ENCODE data around the gene DYRK1A. TPM values are rescaled to one million over a fixed set of nuclear protein-coding genes. Genes with fewer than 3 reads are reported as not detected.

The DYRK1A gene
- polyA plus RNA-seq, 3 donors: 8.6 to 15.1 (median 13.2) TPM

- H3K27ac ChIP-seq (ENCODE audit: low read depth, low read length): no peak overlapping the region
- WGBS, 3 donors: 30 to 56% (median 55%) methylated on average over 7 of the region's 7 CpGs
Observed at GRCh38 chr21:37458669-37459276, 92.2 kb downstream of the DYRK1A start.

- 72 to 82% (median 82%) methylated on average over 4 of the region's 4 CpGs for WGBS, 3 donors
Observed at GRCh38 chr21:37459575-37459974, 93.0 kb downstream of the DYRK1A start.

DNA sequence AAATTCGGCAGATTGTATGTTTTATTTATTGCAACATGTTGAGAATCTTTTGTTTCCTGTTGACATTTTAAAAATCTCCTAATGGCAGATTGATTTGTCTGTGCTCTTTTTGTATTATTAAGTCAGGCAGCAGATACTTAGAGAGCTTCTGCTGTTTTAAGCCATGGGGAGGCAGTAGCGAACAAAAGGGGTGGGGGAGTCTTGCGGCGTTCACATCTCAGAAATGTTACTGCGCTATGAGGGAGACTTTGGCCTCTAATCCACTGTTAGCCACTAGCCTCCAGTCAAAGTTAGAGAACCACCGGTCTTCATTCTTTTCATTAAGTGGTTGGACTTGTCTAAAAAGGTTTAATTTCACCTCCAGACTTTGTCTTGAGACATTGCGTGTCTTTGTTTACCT lies 93.6 kb downstream of the DYRK1A start:
- WGBS, 3 donors: 88 to 90% (median 89%) methylated on average over 7 of the region's 7 CpGs

More at GRCh38 chr21:37459575-37459974, 93.0 kb downstream of the DYRK1A start:
- no peak overlapping the region for H3K27ac ChIP-seq (ENCODE audit: low read depth, low read length)

DNA sequence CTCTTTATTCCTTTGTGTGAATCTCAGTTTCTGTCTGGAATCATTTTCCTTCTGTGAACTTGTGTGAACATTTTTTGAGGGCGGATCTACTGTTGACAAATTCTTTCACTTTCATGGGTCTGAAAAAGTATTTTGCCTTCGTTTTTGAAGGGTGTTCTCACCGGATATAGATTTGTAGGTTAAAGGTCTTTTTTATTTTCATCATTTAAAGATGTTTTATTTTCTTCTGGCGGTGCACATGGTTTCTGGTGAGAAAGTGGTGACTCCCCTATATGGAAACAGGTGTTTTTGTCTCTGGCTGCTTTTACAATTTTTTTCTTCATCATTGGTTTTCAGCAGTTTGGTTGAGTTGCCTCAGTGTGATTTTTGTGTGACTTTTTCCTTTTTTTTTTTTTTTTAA lies 94.9 kb downstream of the DYRK1A start:
- 35 to 43% (median 43%) methylated on average over 4 of the region's 4 CpGs for WGBS, 3 donors
- no peak overlapping the region for H3K27ac ChIP-seq (ENCODE audit: low read depth, low read length)

More for the DNA sequence above, 93.6 kb downstream of the DYRK1A start:
- no peak overlapping the region for H3K27ac ChIP-seq (ENCODE audit: low read depth, low read length)

DNA sequence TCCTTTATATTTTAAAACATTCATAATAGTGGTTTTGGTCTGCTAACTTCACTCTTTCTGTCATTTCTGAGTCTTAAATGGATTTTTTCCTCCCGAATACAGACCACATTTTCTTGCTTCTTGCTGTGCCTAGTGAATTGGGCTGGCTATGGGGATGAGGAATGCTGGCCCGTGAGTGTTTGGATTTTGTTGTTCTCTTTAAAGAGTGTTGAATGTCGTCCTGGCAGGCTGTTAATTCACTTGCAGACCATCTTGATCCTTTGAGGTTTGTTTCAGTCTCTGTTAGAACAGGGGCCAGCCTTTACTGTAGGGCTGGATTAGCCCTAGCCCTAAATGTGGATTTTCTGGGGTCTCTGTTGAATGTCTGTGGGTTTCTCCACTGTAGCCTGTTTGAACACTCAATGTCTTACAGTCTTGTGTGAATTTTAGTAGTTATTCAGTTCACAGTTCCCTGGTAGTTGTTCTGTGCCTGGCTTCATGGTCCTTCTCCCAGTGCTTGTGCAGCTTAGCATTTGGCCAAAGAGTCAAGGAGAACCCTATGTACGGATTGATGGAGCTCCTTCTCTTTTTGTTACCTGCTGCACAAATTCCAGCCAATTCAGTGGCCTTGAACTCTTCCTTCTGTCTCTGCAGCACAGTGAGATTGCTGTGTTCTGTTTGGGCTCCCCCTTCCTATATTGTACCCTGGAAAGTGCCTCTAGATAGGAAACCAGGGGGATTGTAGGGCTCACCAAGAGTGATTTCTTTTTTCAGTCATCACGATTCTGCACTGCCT lies 95.7 kb downstream of the DYRK1A start:
- no peak overlapping the region for H3K27ac ChIP-seq (ENCODE audit: low read depth, low read length)
- 55 to 69% (median 60%) methylated on average over 5 of the region's 5 CpGs for WGBS, 3 donors

- 21 to 33% (median 32%) methylated on average over 6 of the region's 6 CpGs for WGBS, 3 donors
- no peak overlapping the region for H3K27ac ChIP-seq (ENCODE audit: low read depth, low read length)
Observed at GRCh38 chr21:37463083-37463801, 96.7 kb downstream of the DYRK1A start.

DNA sequence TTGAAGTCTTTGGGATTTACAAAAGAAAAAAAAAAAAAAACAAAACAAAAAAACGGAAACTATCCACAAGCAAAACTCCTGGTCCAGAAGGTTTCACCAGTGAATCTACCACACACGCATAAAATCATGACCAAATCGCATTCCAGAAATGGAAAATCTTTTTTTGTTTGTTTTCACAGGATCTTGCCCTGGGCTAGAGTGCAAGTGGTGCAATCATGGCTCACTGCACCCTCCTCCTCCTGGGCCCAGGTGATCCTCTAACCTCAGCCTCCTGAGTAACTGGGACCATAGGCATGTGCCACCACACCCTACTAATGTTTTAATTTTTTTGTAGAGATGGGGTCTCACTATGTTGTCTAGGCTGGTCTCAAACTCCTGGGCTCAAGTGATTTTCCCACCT lies 100.5 kb downstream of the DYRK1A start:
- no peak overlapping the region for H3K27ac ChIP-seq (ENCODE audit: low read depth, low read length)
- 96 to 97% (median 96%) methylated on average over 3 of the region's 3 CpGs for WGBS, 3 donors

DNA sequence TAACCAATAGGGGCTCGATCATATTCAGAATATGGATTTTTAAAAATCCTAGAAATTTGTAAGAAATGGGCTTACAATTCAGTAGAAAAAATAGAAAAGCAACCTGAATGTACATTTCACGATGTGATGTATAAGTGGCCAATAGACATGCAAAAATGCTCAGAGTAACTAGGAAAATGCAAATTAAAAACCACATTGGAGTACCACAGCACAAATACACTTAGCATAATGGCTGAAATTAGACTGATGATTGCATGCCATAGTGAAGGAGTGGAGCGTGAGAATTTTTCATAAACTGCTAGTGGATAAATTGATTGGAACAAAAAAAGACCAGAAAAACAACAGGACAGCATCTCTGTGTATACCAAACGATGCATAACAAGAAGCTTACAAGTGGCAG lies 102.3 kb downstream of the DYRK1A start:
- 97 to 99% (median 99%) methylated on average over 4 of the region's 4 CpGs for WGBS, 3 donors
- no peak overlapping the region for H3K27ac ChIP-seq (ENCODE audit: low read depth, low read length)

GRCh38 chr21:37469441-37469840 lies 102.9 kb downstream of the DYRK1A start:
- no peak overlapping the region for H3K27ac ChIP-seq (ENCODE audit: low read depth, low read length)
- WGBS, 3 donors: 92 to 95% (median 95%) methylated on average over 5 of the region's 5 CpGs

DNA sequence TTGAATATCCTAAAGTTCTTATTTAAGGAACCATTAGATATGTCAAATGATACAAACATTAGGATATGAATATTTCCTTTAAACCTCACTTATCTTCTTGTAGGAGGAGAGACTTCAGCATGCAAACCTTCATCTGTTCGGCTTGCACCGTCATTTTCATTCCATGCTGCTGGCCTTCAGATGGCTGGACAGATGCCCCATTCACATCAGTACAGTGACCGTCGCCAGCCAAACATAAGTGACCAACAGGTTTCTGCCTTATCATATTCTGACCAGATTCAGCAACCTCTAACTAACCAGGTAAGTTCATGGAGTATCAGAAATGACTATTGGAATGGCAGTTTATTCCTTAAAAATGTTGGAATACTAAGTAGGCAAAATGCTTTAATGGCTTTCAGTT lies 106.0 kb downstream of the DYRK1A start:
- WGBS, 3 donors: 36 to 88% (median 86%) methylated on average over 4 of the region's 4 CpGs
- H3K27ac ChIP-seq (ENCODE audit: low read depth, low read length): no peak overlapping the region

GRCh38 chr21:37473491-37473890 lies 106.9 kb downstream of the DYRK1A start:
- no peak overlapping the region for H3K27ac ChIP-seq (ENCODE audit: low read depth, low read length)
- 71 to 77% (median 74%) methylated on average over 6 of the region's 6 CpGs for WGBS, 3 donors

DNA sequence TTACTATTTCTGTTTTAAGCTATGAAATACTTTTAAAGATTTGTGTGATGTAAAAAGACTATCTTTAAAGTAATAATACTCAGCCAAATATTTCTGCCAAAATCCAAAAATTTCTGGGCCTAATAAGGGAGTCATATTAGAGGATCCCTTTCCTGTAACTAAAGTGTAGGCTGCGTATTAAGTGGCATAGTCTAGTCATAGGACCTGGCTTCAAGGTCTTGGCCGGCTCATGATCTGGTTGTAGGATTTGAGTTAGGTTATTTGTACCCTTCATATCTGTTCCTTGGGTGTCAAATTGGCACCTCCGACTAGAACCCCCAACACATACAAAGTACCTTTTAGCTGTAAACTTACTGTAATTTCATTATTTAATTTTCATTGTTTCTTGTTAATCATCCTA lies 107.8 kb downstream of the DYRK1A start:
- WGBS, 3 donors: 95 to 99% (median 98%) methylated on average over 3 of the region's 3 CpGs
- H3K27ac ChIP-seq (ENCODE audit: low read depth, low read length): no peak overlapping the region

GRCh38 chr21:37475186-37475868 lies 108.8 kb downstream of the DYRK1A start:
- no peak overlapping the region for H3K27ac ChIP-seq (ENCODE audit: low read depth, low read length)

DNA sequence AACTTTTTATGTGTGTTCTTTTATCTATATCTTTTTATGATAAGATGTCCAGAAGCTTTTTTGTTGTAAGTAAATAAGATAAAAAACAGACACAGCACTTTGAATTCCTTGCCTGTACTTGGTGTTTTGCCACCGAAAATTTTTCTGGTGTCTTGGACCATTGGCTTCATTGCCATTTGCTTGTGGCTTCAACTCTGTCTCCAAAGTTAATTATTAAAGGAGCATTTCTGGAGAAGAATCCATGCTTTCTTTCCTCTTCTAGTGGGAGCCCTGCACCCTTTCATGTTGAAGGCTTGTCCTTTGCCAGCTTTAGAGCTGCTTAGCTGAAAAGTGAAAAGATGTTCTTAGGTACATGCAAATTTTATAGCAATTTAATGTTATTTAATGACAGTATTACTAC lies 112.2 kb downstream of the DYRK1A start:
- WGBS, 3 donors: 21 to 70% (median 56%) methylated on average over 1 of the region's 1 CpG
- H3K27ac ChIP-seq (ENCODE audit: low read depth, low read length): no peak overlapping the region

DNA sequence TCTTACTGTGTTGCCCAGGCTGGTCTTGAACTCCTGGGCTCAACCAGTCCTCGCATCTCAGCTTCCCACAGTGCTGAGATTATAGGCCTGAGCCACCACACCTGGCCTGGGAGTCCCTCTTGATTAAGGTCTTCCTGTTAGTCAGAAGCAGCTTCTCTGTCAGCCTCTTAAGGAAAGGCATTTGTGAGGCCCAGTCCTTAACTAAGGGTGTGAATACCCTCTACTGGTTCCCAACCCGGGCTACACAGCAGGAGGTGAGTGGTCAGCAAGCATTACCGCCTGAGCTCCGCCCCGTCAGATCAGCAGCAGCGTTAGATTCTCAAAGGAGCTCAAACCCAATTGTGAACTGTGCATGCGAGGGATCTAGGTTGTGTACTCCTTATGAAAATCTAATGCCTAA lies 117.2 kb downstream of the DYRK1A start:
- 90 to 97% (median 94%) methylated on average over 7 of the region's 7 CpGs for WGBS, 3 donors
- no peak overlapping the region for H3K27ac ChIP-seq (ENCODE audit: low read depth, low read length)

DNA sequence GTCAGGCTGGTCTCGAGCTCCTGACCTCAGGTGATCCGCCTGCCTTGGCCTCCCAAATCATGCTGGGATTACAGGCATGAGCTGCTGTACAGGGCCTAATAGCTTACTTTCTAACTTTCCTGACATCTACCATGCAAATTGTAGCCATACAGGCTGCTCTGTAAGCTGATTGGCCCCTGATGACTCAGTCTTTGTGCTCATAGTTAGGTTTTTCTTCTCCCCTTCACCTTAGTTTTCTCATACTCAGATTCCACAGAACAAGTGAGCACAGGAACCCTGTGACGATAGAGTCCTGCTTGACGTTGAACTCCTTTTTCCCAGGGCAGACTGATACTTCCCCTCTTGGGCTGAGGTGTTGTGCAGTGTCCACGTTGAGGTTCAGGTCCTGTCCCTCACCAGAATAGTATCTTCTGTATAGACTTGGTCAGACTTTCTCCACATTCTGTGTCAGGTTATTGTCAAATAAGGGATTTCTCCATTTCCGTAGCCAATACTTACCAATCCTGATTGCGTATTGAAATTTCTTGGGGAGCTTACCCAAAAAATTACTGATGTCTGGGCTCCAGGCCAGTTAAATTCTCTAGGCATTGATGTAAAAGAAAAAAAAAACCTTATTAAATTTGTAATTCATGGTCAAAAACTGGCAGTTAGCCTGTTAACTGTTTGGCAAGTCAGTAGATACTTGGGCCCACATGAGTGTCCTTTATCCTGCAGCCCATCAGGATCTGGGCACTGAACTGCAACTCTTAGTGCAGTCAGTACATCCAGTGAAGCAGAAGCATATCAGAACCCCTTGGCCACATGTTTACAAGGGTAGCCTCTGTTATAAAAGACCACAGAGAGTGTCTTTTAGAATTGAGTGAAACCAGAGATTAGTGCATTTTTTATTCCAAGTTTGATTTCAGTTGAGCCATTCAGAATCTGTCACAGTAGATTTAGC lies 118.2 kb downstream of the DYRK1A start:
- 77 to 89% (median 79%) methylated on average over 7 of the region's 7 CpGs for WGBS, 3 donors
- no peak overlapping the region for H3K27ac ChIP-seq (ENCODE audit: low read depth, low read length)

- H3K27ac ChIP-seq (ENCODE audit: low read depth, low read length): no peak overlapping the region
- 27 to 74% (median 38%) methylated on average over 1 of the region's 1 CpG for WGBS, 3 donors
Observed at GRCh38 chr21:37489553-37489952, 123.0 kb downstream of the DYRK1A start.

DNA sequence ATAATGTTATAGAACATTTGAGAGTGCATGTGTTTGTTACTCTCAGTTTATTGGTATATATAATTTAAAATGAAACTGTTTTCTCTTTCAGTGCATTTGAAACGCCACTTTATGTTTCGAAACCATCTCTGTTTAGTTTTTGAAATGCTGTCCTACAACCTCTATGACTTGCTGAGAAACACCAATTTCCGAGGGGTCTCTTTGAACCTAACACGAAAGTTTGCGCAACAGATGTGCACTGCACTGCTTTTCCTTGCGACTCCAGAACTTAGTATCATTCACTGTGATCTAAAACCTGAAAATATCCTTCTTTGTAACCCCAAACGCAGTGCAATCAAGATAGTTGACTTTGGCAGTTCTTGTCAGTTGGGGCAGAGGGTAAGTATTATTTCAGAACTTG lies 123.5 kb downstream of the DYRK1A start:
- 80 to 90% (median 90%) methylated on average over 7 of the region's 7 CpGs for WGBS, 3 donors
- no peak overlapping the region for H3K27ac ChIP-seq (ENCODE audit: low read depth, low read length)

Measured in adipose tissue (tissue), 3 donors.